IMR-90 (cell line): ENCODE measurements around the gene GADD45A. TPM values are rescaled to one million over a fixed set of nuclear protein-coding genes. Genes with fewer than 3 reads are reported as not detected.

Experiments used
- ATAC-seq: fragments of 200-7000 bp; cut with Tn5 transposase; 2 replicates; pipeline ENCODE4 v1.9.1; 2020; ENCODE audit warnings: low read depth, mild to moderate bottlenecking, moderate library complexity
- BruUV-seq: library from RNA; stranded (reverse); fragments of 400-500 nt; replicated peaks from 2 replicates; lab custom pipeline; 2021; lab: Mats Ljungman, UMichigan
- CTCF ChIA-PET: fragments of 300-600 bp; formaldehyde crosslinking; extraction: SDS; loops from one replicate; lab custom pipeline; 2021; ENCODE audit warnings: antibody characterized with exemption; lab: Yijun Ruan, JAX
- POLR2A ChIA-PET: fragments of 300-600 bp; sonication (Branson Sonifier 250); formaldehyde crosslinking; loops from one replicate; lab custom pipeline; 2022; ENCODE audit warnings: antibody characterized with exemption; ENCODE audit not compliant: unreplicated experiment; lab: Charles Lee
- DNase-seq: peaks from one replicate; pipeline ENCODE4 v3.0.0; 2013
- H2AFZ ChIP-seq: replicated peaks from 2 replicates; pipeline ENCODE3; 2013; ENCODE audit warnings: low read length, mild to moderate bottlenecking; ENCODE audit not compliant: poor library complexity
- H2AK5ac ChIP-seq: 2 replicates; pipeline ENCODE4 v1.6.1; 2013; ENCODE audit warnings: low read depth, low read length, inconsistent platforms
- H2AK9ac ChIP-seq: replicated peaks from 2 replicates; pipeline ENCODE3; 2013; ENCODE audit warnings: mild to moderate bottlenecking, low read depth, low read length, moderate library complexity; ENCODE audit not compliant: poor library complexity
- H2BK120ac ChIP-seq: 2 replicates; pipeline ENCODE4 v1.6.1; 2013; ENCODE audit warnings: low read depth, low read length, inconsistent platforms
- H2BK15ac ChIP-seq: 3 replicates; pipeline ENCODE4 v1.6.1; 2013; ENCODE audit warnings: low read depth, low read length, inconsistent platforms
- H2BK20ac ChIP-seq: 2 replicates; pipeline ENCODE4 v1.6.1; 2013; ENCODE audit warnings: low read depth, mild to moderate bottlenecking, inconsistent platforms, low read length, moderate library complexity
- H2BK5ac ChIP-seq: 2 replicates; pipeline ENCODE4 v1.6.1; 2013; ENCODE audit warnings: mild to moderate bottlenecking, low read depth, low read length, inconsistent platforms; ENCODE audit not compliant: poor library complexity, severe bottlenecking
- H3K14ac ChIP-seq: replicated peaks from 2 replicates; pipeline ENCODE4 v1.6.1; 2013; ENCODE audit warnings: low read depth, low read length, inconsistent platforms
- H3K18ac ChIP-seq: 2 replicates; pipeline ENCODE4 v1.6.1; 2013; ENCODE audit warnings: low read depth, low read length, control low read depth
- H3K23ac ChIP-seq: 2 replicates; pipeline ENCODE4 v1.6.1; 2013; ENCODE audit warnings: low read depth, low read length, inconsistent platforms
- H3K27ac ChIP-seq: 2 replicates; pipeline ENCODE4 v1.5.1; 2013; ENCODE audit warnings: mild to moderate bottlenecking, control low read depth, low read length; ENCODE audit not compliant: insufficient read depth
- H3K27me3 ChIP-seq: 2 replicates; pipeline ENCODE4 v1.6.1; 2013; ENCODE audit warnings: low read length; ENCODE audit not compliant: control insufficient read depth, insufficient read depth
- H3K36me3 ChIP-seq: 2 replicates; pipeline ENCODE4 v1.6.1; 2013; ENCODE audit warnings: low read length, mixed read lengths; ENCODE audit not compliant: control insufficient read depth, insufficient read depth
- H3K4ac ChIP-seq: 2 replicates; pipeline ENCODE4 v1.6.1; 2013; ENCODE audit warnings: low read depth, low read length, inconsistent platforms
- H3K4me1 ChIP-seq: 2 replicates; pipeline ENCODE4 v1.6.1; 2013; ENCODE audit warnings: low read length, mixed read lengths; ENCODE audit not compliant: control insufficient read depth, insufficient read depth
- H3K4me2 ChIP-seq: 2 replicates; pipeline ENCODE4 v1.6.1; 2013; ENCODE audit warnings: low read depth, mild to moderate bottlenecking, control low read depth, low read length, moderate library complexity
- H3K4me3 ChIP-seq: 2 replicates; pipeline ENCODE4 v1.5.1; 2013; ENCODE audit warnings: low read depth, mild to moderate bottlenecking, control low read depth, low read length, moderate library complexity; ENCODE audit not compliant: insufficient read depth
- H3K56ac ChIP-seq: 2 replicates; pipeline ENCODE4 v1.6.1; 2013; ENCODE audit warnings: low read length, inconsistent platforms; ENCODE audit not compliant: insufficient read depth; ENCODE audit errors: extremely low read depth
- H3K79me1 ChIP-seq, 2 experiments: 2 replicates each; pipeline ENCODE4 v1.6.1; 2013; ENCODE audit warnings: low read length in 2 of 2, inconsistent platforms in 1 of 2, low read depth in 1 of 2
- H3K9ac ChIP-seq: 2 replicates; pipeline ENCODE4 v1.6.1; 2013; ENCODE audit warnings: low read depth, low read length, control low read depth
- H3K9me1 ChIP-seq: 2 replicates; pipeline ENCODE4 v1.6.1; 2013; ENCODE audit warnings: low read length, inconsistent platforms; ENCODE audit not compliant: insufficient read depth
- H3K9me3 ChIP-seq: 2 replicates; pipeline ENCODE4 v1.6.1; 2013; ENCODE audit warnings: low read length; ENCODE audit not compliant: control insufficient read depth, insufficient read depth
- H4K20me1 ChIP-seq: 2 replicates; pipeline ENCODE4 v1.6.1; 2013; ENCODE audit warnings: low read length, inconsistent platforms; ENCODE audit not compliant: insufficient read depth
- H4K5ac ChIP-seq: 2 replicates; pipeline ENCODE4 v1.6.1; 2013; ENCODE audit warnings: mild to moderate bottlenecking, low read depth, low read length, control low read depth
- H4K8ac ChIP-seq, 2 experiments: 2 replicates each; pipeline ENCODE4 v1.6.1; 2013; ENCODE audit warnings: low read depth in 2 of 2, low read length in 2 of 2, control low read depth in 1 of 2, inconsistent platforms in 1 of 2
- H4K91ac ChIP-seq: 2 replicates; pipeline ENCODE4 v1.6.1; 2013; ENCODE audit warnings: low read depth, low read length, inconsistent platforms; ENCODE audit not compliant: insufficient read depth
- CHD1 ChIP-seq: IDR thresholded peaks from 2 replicates; pipeline ENCODE4 v1.6.1; 2012; ENCODE audit warnings: low read depth, low read length, improper control_type of control experiment
- FOS ChIP-seq: fragments of 150-350 bp; IDR thresholded peaks from 2 replicates; pipeline ENCODE4 v1.6.1; 2016; ENCODE audit warnings: low read depth, low read length
- MAFK ChIP-seq: IDR thresholded peaks from 2 replicates; pipeline ENCODE4 v1.6.1; 2012; ENCODE audit warnings: low read depth, low read length, improper control_type of control experiment
- MXI1 ChIP-seq: IDR thresholded peaks from 2 replicates; pipeline ENCODE4 v1.6.1; 2012; ENCODE audit warnings: low read depth, mild to moderate bottlenecking, low read length, moderate library complexity, borderline replicate concordance
- RCOR1 ChIP-seq: IDR thresholded peaks from 2 replicates; pipeline ENCODE4 v1.6.1; 2012; ENCODE audit warnings: mild to moderate bottlenecking, low read length, improper control_type of control experiment; ENCODE audit not compliant: insufficient replicate concordance
- RFX5 ChIP-seq: IDR thresholded peaks from 2 replicates; pipeline ENCODE4 v1.8.0; 2012; ENCODE audit warnings: low read depth, mild to moderate bottlenecking, low read length, moderate library complexity
- WGBS, 2 experiments: methylation state at CpG; one replicate each; pipeline versions ENCODE4 v1.1.5 to v1.1.7; 2013; ENCODE audit warnings: missing lambda C conversion rate in 2 of 2; ENCODE audit not compliant: insufficient read length in 1 of 2; ENCODE audit errors: extremely low coverage in 2 of 2; 5-methylcytosine and 5-hydroxymethylcytosine counted together
- dilution Hi-C: fragments of 300-500 bp; cut with HindIII; formaldehyde crosslinking; loops from one replicate; pipeline ENCODE4 v1.14.3; 2018; ENCODE audit warnings: low sequenced_read_pairs; ENCODE audit not compliant: unreplicated experiment
- in situ Hi-C: fragments of 300-500 bp; cut with MboI; formaldehyde crosslinking; loops from 3 replicates; pipeline ENCODE4 v1.14.3; 2019; ENCODE audit warnings: low sequenced_read_pairs, inconsistent platforms, mixed read lengths
- intact Hi-C: fragments of 100-400 bp; cut with micrococcal nuclease; formaldehyde crosslinking; loops from 2 replicates; pipeline ENCODE4 v1.10.0; 2022
- polyA plus RNA-seq, 3 experiments: library from polyadenylated mRNA; depleted of rRNA; stranded (reverse); fragments of >200 nt; gene quantifications; 2 replicates each; pipeline ENCODE4 v1.2.3, GENCODE V29; 2012; ENCODE audit warnings: low replicate concordance in 1 of 3
- total RNA-seq: library from RNA; depleted of rRNA; stranded (reverse); fragments of >200 nt; gene quantifications from 2 replicates; pipeline ENCODE4 v1.2.3, GENCODE V29; 2012

The GADD45A gene
- total and polyA plus RNA-seq, 2 of the 4 experiments (the other 2 are of a cell fraction), result 10.9 to 114 TPM

GRCh38 chr1:67659229-67659628 lies 25.8 kb upstream of the GADD45A start:
- no peaks in the 10 kb centered on the region for H4K20me1 ChIP-seq
- ATAC-seq, result no peak
- CTCF ChIA-PET, result interaction anchor here (1.0 kb wide), 1 partner anchor 11 kb away, joined by 3 read pairs; no protein-coding TSS in a partner anchor

More at GRCh38 chr1:67659229-67659628, 25.8 kb upstream of the GADD45A start:
- Histone ChIP-seq H3K4me1 (no peaks in the 10 kb centered on the region), H3K23ac (no peak overlapping the region), H3K9ac (no peak overlapping the region), H3K4ac (no peak overlapping the region), H3K14ac (no peak overlapping the region), H4K91ac (no peak overlapping the region), H3K79me1 (no peaks in the 10 kb centered on the region), H2AFZ (no peak overlapping the region), H2AK5ac (no peak overlapping the region), H2BK5ac (no peak overlapping the region), H3K4me3 (no peak overlapping the region), H3K4me2 (no peak overlapping the region), H3K56ac (no peak overlapping the region), H2AK9ac (no peak overlapping the region), H3K9me3 (no peaks in the 10 kb centered on the region), H3K27ac (no peak overlapping the region), H3K27me3 (no peaks in the 10 kb centered on the region), H3K9me1 (no peaks in the 10 kb centered on the region), H2BK15ac (no peak overlapping the region), H3K18ac (no peak overlapping the region), H4K8ac (no peak overlapping the region), H3K36me3 (no peaks in the 10 kb centered on the region), H4K5ac (no peak overlapping the region), H2BK20ac (no peak overlapping the region), H2BK120ac (no peak overlapping the region)
- in situ Hi-C loops (no loop called here), dilution Hi-C loops (no loop called here), intact Hi-C loops (no loop called here)
- WGBS, 2 experiments, result no CpG with 5 or more reads among the region's 2 CpGs
- DNase-seq, result no peak
- BruUV-seq, result no TSS peak
- no peak for TF ChIP-seq RFX5
- no peak for TF ChIP-seq FOS
- no peak for TF ChIP-seq RCOR1
- no peak for TF ChIP-seq MXI1
- no peak for TF ChIP-seq CHD1
- no peak for TF ChIP-seq MAFK
- POLR2A ChIA-PET, result no interaction called here
